HEK293 (cell line): ENCODE results near the gene LST1.
A peak's percentile ranks its signal among the peaks of the same experiment; 100 is the strongest.

Experiments
- CTCF ChIA-PET: fragments of 350-600 bp; formaldehyde crosslinking; extraction: SDS; loops from one replicate; lab custom pipeline; 2021; ENCODE audit warnings: antibody characterized with exemption; lab: Yijun Ruan, JAX
- POLR2A ChIA-PET: fragments of 300-600 bp; formaldehyde crosslinking; extraction: SDS; loops from one replicate; lab custom pipeline; 2020; ENCODE audit warnings: antibody characterized with exemption, inconsistent platforms; lab: Yijun Ruan, JAX
- H3K27ac ChIP-seq: fragments of 200-500 bp; sonication (Bioruptor generic); 2 replicates; pipeline ENCODE4 v1.5.1; 2014; ENCODE audit warnings: low read depth, low read length, control low read depth, inconsistent platforms; ENCODE audit errors: extremely low read depth
- H3K36me3 ChIP-seq, 2 experiments: fragments of 200-500 bp in 1 of 2; sonication (Bioruptor generic) in 1 of 2; 1 replicate in 1 of 2; 2 replicates in 1 of 2; pipeline ENCODE4 v1.5.1; 2014 to 2017; ENCODE audit warnings: inconsistent platforms in 2 of 2, low read length in 2 of 2; ENCODE audit not compliant: control insufficient read depth in 2 of 2, insufficient read depth in 1 of 2
- H3K4me1 ChIP-seq: fragments of 200-500 bp; sonication (Bioruptor generic); 2 replicates; pipeline ENCODE4 v1.5.1; 2014; ENCODE audit warnings: mild to moderate bottlenecking, low read length, inconsistent platforms; ENCODE audit not compliant: control insufficient read depth, insufficient read depth
- H3K4me3 ChIP-seq: 2 replicates; pipeline ENCODE4 v1.5.1; 2011; ENCODE audit warnings: low read depth, mild to moderate bottlenecking, control low read depth, low read length, moderate library complexity
- H3K9me3 ChIP-seq: fragments of 200-500 bp; sonication (Bioruptor generic); 2 replicates; pipeline ENCODE4 v1.5.1; 2014; ENCODE audit warnings: low read depth, low read length, inconsistent platforms; ENCODE audit not compliant: control insufficient read depth, insufficient read depth
- GFI1B ChIP-seq: fragments of 450-650 bp; formaldehyde crosslinking; IDR thresholded peaks from 2 replicates; pipeline ENCODE4 v1.5.1; 2016; ENCODE audit warnings: missing biosample characterization, missing genetic modification characterization
- HOXA7 ChIP-seq: sonication (generic); formaldehyde crosslinking; IDR thresholded peaks from 2 replicates; pipeline ENCODE4 v1.8.1; 2022; ENCODE audit warnings: missing genetic modification reagents, borderline replicate concordance
- HOXC10 ChIP-seq: sonication (generic); formaldehyde crosslinking; IDR thresholded peaks from 2 replicates; pipeline ENCODE4 v1.8.1; 2023; ENCODE audit warnings: mild to moderate bottlenecking, missing genetic modification reagents
- KLF10 ChIP-seq: fragments of 450-650 bp; IDR thresholded peaks from 2 replicates; pipeline ENCODE4 v1.5.1; 2018; ENCODE audit warnings: missing biosample characterization, mild to moderate bottlenecking, missing genetic modification characterization
- KLF16 ChIP-seq: fragments of 450-650 bp; formaldehyde crosslinking; IDR thresholded peaks from 2 replicates; pipeline ENCODE4 v1.5.1; 2017; ENCODE audit warnings: missing biosample characterization, missing genetic modification characterization
- PRDM10 ChIP-seq: fragments of 450-650 bp; formaldehyde crosslinking; IDR thresholded peaks from 2 replicates; pipeline ENCODE4 v1.5.1; 2016; ENCODE audit warnings: missing biosample characterization, missing genetic modification characterization
- SP7 ChIP-seq: fragments of 450-650 bp; formaldehyde crosslinking; IDR thresholded peaks from 2 replicates; pipeline ENCODE4 v1.5.1; 2016; ENCODE audit warnings: missing biosample characterization, missing genetic modification characterization
- YY1 ChIP-seq: fragments of 450-650 bp; formaldehyde crosslinking; IDR thresholded peaks from 2 replicates; pipeline ENCODE4 v1.5.1; 2018; ENCODE audit warnings: missing biosample characterization, missing genetic modification characterization
- ZBTB20 ChIP-seq: fragments of 450-650 bp; formaldehyde crosslinking; IDR thresholded peaks from 2 replicates; pipeline ENCODE4 v1.5.1; 2016; ENCODE audit warnings: missing biosample characterization, missing genetic modification characterization
- ZBTB21 ChIP-seq: fragments of 450-650 bp; formaldehyde crosslinking; IDR thresholded peaks from 2 replicates; pipeline ENCODE4 v1.5.1; 2017; ENCODE audit warnings: missing biosample characterization, missing genetic modification characterization
- ZBTB26 ChIP-seq: fragments of 450-650 bp; formaldehyde crosslinking; optimal IDR thresholded peaks from 2 replicates; pipeline ENCODE3; 2016; ENCODE audit warnings: missing biosample characterization, mild to moderate bottlenecking, missing genetic modification characterization
- ZBTB48 ChIP-seq: fragments of 450-650 bp; formaldehyde crosslinking; IDR thresholded peaks from 2 replicates; pipeline ENCODE4 v1.5.1; 2016; ENCODE audit warnings: missing biosample characterization, missing genetic modification characterization
- ZBTB8A ChIP-seq: fragments of 450-650 bp; formaldehyde crosslinking; IDR thresholded peaks from 2 replicates; pipeline ENCODE4 v1.5.1; 2016; ENCODE audit warnings: missing biosample characterization, missing genetic modification characterization
- ZFP41 ChIP-seq: fragments of 450-650 bp; formaldehyde crosslinking; IDR thresholded peaks from 2 replicates; pipeline ENCODE4 v1.5.1; 2016; ENCODE audit warnings: missing biosample characterization, missing genetic modification characterization, borderline replicate concordance
- ZNF10 ChIP-seq: fragments of 450-650 bp; formaldehyde crosslinking; IDR thresholded peaks from 2 replicates; pipeline ENCODE4 v1.5.1; 2017; ENCODE audit warnings: missing biosample characterization, missing genetic modification characterization
- ZNF391 ChIP-seq: fragments of 450-650 bp; formaldehyde crosslinking; IDR thresholded peaks from 2 replicates; pipeline ENCODE4 v1.5.1; 2016; ENCODE audit warnings: low read depth, missing biosample characterization, missing genetic modification characterization, borderline replicate concordance
- ZNF473 ChIP-seq: fragments of 450-650 bp; formaldehyde crosslinking; IDR thresholded peaks from 2 replicates; pipeline ENCODE4 v1.5.1; 2017; ENCODE audit warnings: missing biosample characterization, missing genetic modification characterization
- ZNF501 ChIP-seq: fragments of 450-650 bp; formaldehyde crosslinking; IDR thresholded peaks from 2 replicates; pipeline ENCODE4 v1.5.1; 2016; ENCODE audit warnings: missing biosample characterization, missing genetic modification characterization
- ZNF521 ChIP-seq: fragments of 450-650 bp; formaldehyde crosslinking; IDR thresholded peaks from 2 replicates; pipeline ENCODE4 v1.5.1; 2017; ENCODE audit warnings: missing biosample characterization, mild to moderate bottlenecking, missing genetic modification characterization
- ZNF529 ChIP-seq: fragments of 450-650 bp; formaldehyde crosslinking; IDR thresholded peaks from 2 replicates; pipeline ENCODE4 v1.5.1; 2017; ENCODE audit warnings: missing genetic modification characterization, missing biosample characterization; ENCODE audit not compliant: insufficient replicate concordance
- ZNF560 ChIP-seq: fragments of 450-650 bp; formaldehyde crosslinking; IDR thresholded peaks from 2 replicates; pipeline ENCODE4 v1.5.1; 2017; ENCODE audit warnings: missing biosample characterization, missing genetic modification characterization, borderline replicate concordance
- ZNF571 ChIP-seq: fragments of 450-650 bp; formaldehyde crosslinking; IDR thresholded peaks from 2 replicates; pipeline ENCODE4 v1.5.0; 2017; ENCODE audit warnings: missing biosample characterization, missing genetic modification characterization
- ZNF664 ChIP-seq: fragments of 450-650 bp; formaldehyde crosslinking; IDR thresholded peaks from 2 replicates; pipeline ENCODE4 v1.5.1; 2016; ENCODE audit warnings: missing biosample characterization, missing genetic modification characterization
- TF ChIP-seq, protein P1 (sequence below): fragments of 450-650 bp; formaldehyde crosslinking; IDR thresholded peaks from 2 replicates; pipeline ENCODE4 v1.5.1; 2016; ENCODE audit warnings: missing biosample characterization, missing genetic modification characterization
- TF ChIP-seq, protein P2 (sequence below): fragments of 450-650 bp; formaldehyde crosslinking; IDR thresholded peaks from 2 replicates; pipeline ENCODE4 v1.5.1; 2016; ENCODE audit warnings: missing biosample characterization, missing genetic modification characterization

Gene LST1

DNA sequence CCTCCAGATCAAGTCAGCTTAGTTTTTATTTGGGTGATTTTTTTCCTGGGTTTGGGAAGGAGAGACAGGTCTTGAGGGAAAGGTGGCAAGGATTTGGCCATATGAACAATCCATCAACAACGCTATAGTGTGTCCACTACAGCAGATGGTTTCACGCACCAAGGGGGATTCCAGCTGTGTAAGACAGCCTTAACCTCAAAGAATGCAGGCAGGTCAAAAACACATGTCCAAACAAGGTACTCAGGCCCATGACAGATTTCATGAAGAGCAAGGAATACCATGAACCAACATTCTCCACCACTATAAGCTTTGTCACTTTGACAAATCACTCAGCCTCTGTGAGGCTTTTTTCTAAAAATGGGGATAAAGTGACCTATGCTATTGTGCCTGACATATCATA, 30.9 kb downstream of the LST1 start:
- CTCF ChIA-PET: interaction anchor here (0.6 to 3.7 kb wide), 3 partner anchors 18 to 209 kb away, joined by 3 to 22 read pairs (median 3); no protein-coding TSS in a partner anchor
- POLR2A ChIA-PET: interaction anchor here (0.9 kb wide), 2 partner anchors 35 to 44 kb away, joined by 3 read pairs; partner anchors contain the start of gene C6orf47
- Histone ChIP-seq H3K36me3 (peaks cover 0 to 8% of the 10 kb centered on the region in 2 experiments; a peak in 1 of 3 replicates), H3K4me1 (peaks cover under 1% of the 10 kb centered on the region; the same call in 1 of the 2 replicates), H3K9me3 (no peaks in the 10 kb centered on the region), H3K4me3 (no peak overlapping the region), H3K27ac (no peak overlapping the region)
- TF ChIP-seq ZFP41 (tag by site-specific recombination) (no peak), ZNF560 (tag by site-specific recombination) (no peak), GFI1B (tag by site-specific recombination) (no peak), ZNF473 (tag by site-specific recombination) (no peak), ZNF529 (no peak), ZBTB26 (tag by site-specific recombination) (no peak), ZNF521 (tag by site-specific recombination) (no peak), SP7 (tag by site-specific recombination) (no peak), HOXC10 (CRISPR knock-in tag) (no peak), ZNF501 (tag by site-specific recombination) (no peak), ZNF10 (tag by site-specific recombination) (no peak)

GRCh38 chr6:31619805-31620585, 33.9 kb downstream of the LST1 start:
- Histone ChIP-seq H3K36me3 (peaks cover 19 to 38% of the 10 kb centered on the region in 2 experiments), H3K27ac (peak overlapping the region; percentile 99), H3K4me3 (peak overlapping the region; percentile 66), H3K4me1 (peaks cover 7% of the 10 kb centered on the region; the same call in 1 of the 2 replicates), H3K9me3 (no peaks in the 10 kb centered on the region)
- CTCF ChIA-PET: interaction anchor here (0.7 to 1.5 kb wide), 3 partner anchors 13 to 322 kb away, joined by 3 read pairs; no protein-coding TSS in a partner anchor
- POLR2A ChIA-PET: interaction anchor here (0.7 to 3.1 kb wide), 11 partner anchors 19 to 208 kb away, joined by 3 to 10 read pairs (median 5); partner anchors contain the start of genes ABHD16A, DDX39B, GPANK1 and HSPA1B
- peak; percentile 28; the same call in 1 of the 2 replicates for TF ChIP-seq YY1 (tag by site-specific recombination)
- no peak for TF ChIP-seq HOXA7 (CRISPR knock-in tag)
- TF ChIP-seq ZNF664 (tag by site-specific recombination): no peak
- TF ChIP-seq ZBTB21 (tag by site-specific recombination): peak; percentile 95
- TF ChIP-seq KLF10 (tag by site-specific recombination): peak; percentile 99
- TF ChIP-seq ZBTB48 (tag by site-specific recombination): peak; percentile 26; the same call in 1 of the 2 replicates
- TF ChIP-seq ZBTB8A (tag by site-specific recombination): peak; percentile 56
- peak; percentile 94 for TF ChIP-seq KLF16
- TF ChIP-seq, protein P1, sequence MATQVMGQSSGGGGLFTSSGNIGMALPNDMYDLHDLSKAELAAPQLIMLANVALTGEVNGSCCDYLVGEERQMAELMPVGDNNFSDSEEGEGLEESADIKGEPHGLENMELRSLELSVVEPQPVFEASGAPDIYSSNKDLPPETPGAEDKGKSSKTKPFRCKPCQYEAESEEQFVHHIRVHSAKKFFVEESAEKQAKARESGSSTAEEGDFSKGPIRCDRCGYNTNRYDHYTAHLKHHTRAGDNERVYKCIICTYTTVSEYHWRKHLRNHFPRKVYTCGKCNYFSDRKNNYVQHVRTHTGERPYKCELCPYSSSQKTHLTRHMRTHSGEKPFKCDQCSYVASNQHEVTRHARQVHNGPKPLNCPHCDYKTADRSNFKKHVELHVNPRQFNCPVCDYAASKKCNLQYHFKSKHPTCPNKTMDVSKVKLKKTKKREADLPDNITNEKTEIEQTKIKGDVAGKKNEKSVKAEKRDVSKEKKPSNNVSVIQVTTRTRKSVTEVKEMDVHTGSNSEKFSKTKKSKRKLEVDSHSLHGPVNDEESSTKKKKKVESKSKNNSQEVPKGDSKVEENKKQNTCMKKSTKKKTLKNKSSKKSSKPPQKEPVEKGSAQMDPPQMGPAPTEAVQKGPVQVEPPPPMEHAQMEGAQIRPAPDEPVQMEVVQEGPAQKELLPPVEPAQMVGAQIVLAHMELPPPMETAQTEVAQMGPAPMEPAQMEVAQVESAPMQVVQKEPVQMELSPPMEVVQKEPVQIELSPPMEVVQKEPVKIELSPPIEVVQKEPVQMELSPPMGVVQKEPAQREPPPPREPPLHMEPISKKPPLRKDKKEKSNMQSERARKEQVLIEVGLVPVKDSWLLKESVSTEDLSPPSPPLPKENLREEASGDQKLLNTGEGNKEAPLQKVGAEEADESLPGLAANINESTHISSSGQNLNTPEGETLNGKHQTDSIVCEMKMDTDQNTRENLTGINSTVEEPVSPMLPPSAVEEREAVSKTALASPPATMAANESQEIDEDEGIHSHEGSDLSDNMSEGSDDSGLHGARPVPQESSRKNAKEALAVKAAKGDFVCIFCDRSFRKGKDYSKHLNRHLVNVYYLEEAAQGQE (tag by site-specific recombination): no peak
- TF ChIP-seq ZBTB20 (tag by site-specific recombination): peak; percentile 69
- no peak for TF ChIP-seq ZNF571
- TF ChIP-seq, protein P2, sequence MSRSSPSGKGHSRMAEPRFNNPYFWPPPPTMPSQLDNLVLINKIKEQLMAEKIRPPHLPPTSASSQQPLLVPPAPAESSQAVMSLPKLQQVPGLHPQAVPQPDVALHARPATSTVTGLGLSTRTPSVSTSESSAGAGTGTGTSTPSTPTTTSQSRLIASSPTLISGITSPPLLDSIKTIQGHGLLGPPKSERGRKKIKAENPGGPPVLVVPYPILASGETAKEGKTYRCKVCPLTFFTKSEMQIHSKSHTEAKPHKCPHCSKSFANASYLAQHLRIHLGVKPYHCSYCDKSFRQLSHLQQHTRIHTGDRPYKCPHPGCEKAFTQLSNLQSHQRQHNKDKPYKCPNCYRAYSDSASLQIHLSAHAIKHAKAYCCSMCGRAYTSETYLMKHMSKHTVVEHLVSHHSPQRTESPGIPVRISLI (tag by site-specific recombination): peak; percentile 82
- peak; percentile 83; the same call in 1 of the 2 replicates for TF ChIP-seq ZNF391 (tag by site-specific recombination)
- TF ChIP-seq PRDM10 (tag by site-specific recombination): peak; percentile 97
